NAMALWA (cell line): ENCODE data around the gene NKAPD1.
"Not testable (repeated sequence)": the region's sequence is repeated elsewhere in the genome, so short reads cannot be mapped to it uniquely, and the experiment has no call there.

Experiments
- DNase-seq: peaks from one replicate; pipeline ENCODE4 v3.0.0-alpha.2; 2015; ENCODE audit warnings: low spot score

NKAPD1 gene

GRCh38 chr11:112086422-112087191 lies 12.5 kb downstream of the NKAPD1 start, which contains the start of the genes SDHD and TIMM8B:
TSS of gene SDHD (plus strand) at chr11:112086873. CDS start at chr11:112086908, 35 bp downstream.
TSS of gene TIMM8B (minus strand) at chr11:112086756. CDS start at chr11:112086723, 33 bp downstream.
- DNase-seq = peak; percentile 98

- DNase-seq = peak; percentile 15
Measured at GRCh38 chr11:112087212-112087611, 13.1 kb downstream of the NKAPD1 start.

- DNase-seq = not testable (repeated sequence)
Measured at GRCh38 chr11:112095302-112095701, 21.2 kb downstream of the NKAPD1 start.

GRCh38 chr11:112096194-112096593 lies 22.1 kb downstream of the NKAPD1 start:
- DNase-seq = no peak

GRCh38 chr11:112097734-112098528 lies 23.8 kb downstream of the NKAPD1 start:
- no peak for DNase-seq

GRCh38 chr11:112100462-112100861 lies 26.4 kb downstream of the NKAPD1 start:
- no peak for DNase-seq

- no peak for DNase-seq
Measured at GRCh38 chr11:112103446-112103845, 29.3 kb downstream of the NKAPD1 start.

- DNase-seq = no peak
Measured at GRCh38 chr11:112106070-112106469, 32.0 kb downstream of the NKAPD1 start.

GRCh38 chr11:112113539-112114457 lies 39.7 kb downstream of the NKAPD1 start:
- peak; percentile 74 for DNase-seq

- DNase-seq = no peak
Measured at GRCh38 chr11:112114460-112114859, 40.4 kb downstream of the NKAPD1 start.

GRCh38 chr11:112115386-112115785 lies 41.3 kb downstream of the NKAPD1 start:
- no peak for DNase-seq

- no peak for DNase-seq
Measured at GRCh38 chr11:112118176-112118575, 44.1 kb downstream of the NKAPD1 start.

- DNase-seq = no peak
Measured at GRCh38 chr11:112121981-112122615, 48.0 kb downstream of the NKAPD1 start.

- no peak for DNase-seq
Measured at GRCh38 chr11:112123129-112123528, 49.0 kb downstream of the NKAPD1 start.

GRCh38 chr11:112127056-112127455 lies 53.0 kb downstream of the NKAPD1 start:
- no peak for DNase-seq

- DNase-seq = no peak
Measured at GRCh38 chr11:112128483-112129121, 54.5 kb downstream of the NKAPD1 start.

- no peak for DNase-seq
Measured at GRCh38 chr11:112129656-112130055, 55.6 kb downstream of the NKAPD1 start.

GRCh38 chr11:112132737-112133136 lies 58.6 kb downstream of the NKAPD1 start:
- no peak for DNase-seq

GRCh38 chr11:112134473-112134872 lies 60.4 kb downstream of the NKAPD1 start:
- DNase-seq = no peak
